Endothelial cell of umbilical vein (primary cell): ENCODE data around the gene TMEM174.
"Not testable (repeated sequence)": the region's sequence is repeated elsewhere in the genome, so short reads cannot be mapped to it uniquely, and the experiment has no call there.

Source experiments
- CTCF ChIP-seq, 2 donors: IDR thresholded peaks; 1 replicate in 1 of 2; 2 replicates in 1 of 2; pipeline ENCODE4 v1.5.1; 2011; ENCODE audit warnings: low read length in 2 of 2, mild to moderate bottlenecking in 2 of 2, moderate library complexity in 2 of 2, control low read depth in 1 of 2, inconsistent platforms in 1 of 2, low read depth in 1 of 2; ENCODE audit not compliant: insufficient read depth in 1 of 2; ENCODE audit errors: extremely low read depth in 1 of 2
- EZH2 ChIP-seq: IDR thresholded peaks from 2 replicates; pipeline ENCODE4 v1.6.1; 2012; ENCODE audit warnings: borderline replicate concordance, low read depth, mild to moderate bottlenecking, moderate library complexity, low read length, inconsistent platforms; ENCODE audit not compliant: severe bottlenecking
- POLR2A ChIP-seq: IDR thresholded peaks from 2 replicates; pipeline ENCODE4 v1.6.1; 2012; ENCODE audit warnings: low read depth, mild to moderate bottlenecking, control low read depth, low read length
- POLR2AphosphoS5 ChIP-seq: IDR thresholded peaks from 2 replicates; pipeline ENCODE4 v1.6.1; 2012; ENCODE audit warnings: low read depth, mild to moderate bottlenecking, control low read depth, low read length, moderate library complexity; ENCODE audit not compliant: insufficient read depth

DNA sequence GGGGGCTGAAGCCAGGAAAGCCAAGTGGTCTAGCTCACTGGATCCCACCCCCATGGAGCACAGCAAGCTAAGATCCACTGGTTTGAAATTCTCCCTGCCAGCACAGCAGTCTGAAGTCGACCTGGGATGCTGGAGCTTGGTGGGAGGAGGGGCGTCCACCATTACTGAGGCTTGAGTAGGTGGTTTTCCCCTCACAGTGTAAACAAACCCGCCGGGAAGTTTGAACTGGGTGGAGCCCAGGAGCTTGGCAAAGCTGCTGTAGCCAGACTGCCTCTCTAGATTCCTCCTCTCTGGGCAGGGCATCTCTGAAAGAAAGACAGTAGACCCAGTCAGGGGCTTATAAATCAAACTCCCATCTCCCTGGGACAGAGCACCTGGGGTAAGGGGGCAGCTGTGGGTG lies 34.2 kb downstream of the TMEM174 start:
- not testable (repeated sequence) for TF ChIP-seq CTCF (IDR thresholded peaks at IDR 0.05; ENCODE audit: extremely low read depth in 1 of 2, insufficient read depth in 1 of 2, low read depth in 1 of 2, low read length in 2 of 2); POLR2AphosphoS5; POLR2A; EZH2
